Fibroblast of villous mesenchyme (primary cell): ENCODE data around the gene LLGL1. TPM values are rescaled to one million over a fixed set of nuclear protein-coding genes. Genes with fewer than 3 reads are reported as not detected.
"Not testable (repeated sequence)": the region's sequence is repeated elsewhere in the genome, so short reads cannot be mapped to it uniquely, and the experiment has no call there.

Experiments
- DNase-seq: peaks from one replicate; pipeline ENCODE4 v3.0.0-alpha.2; 2010; ENCODE audit warnings: low read depth
- H3K4me3 ChIP-seq: 2 replicates; pipeline ENCODE4 v1.5.1; 2011; ENCODE audit warnings: low read depth, mild to moderate bottlenecking, low read length
- total RNA-seq: library from RNA; depleted of rRNA; stranded (reverse); fragments of >200 nt; gene quantifications from 2 replicates; pipeline ENCODE4 v1.2.3, GENCODE V29; 2012
- TF ChIP-seq, protein P1 (sequence below): IDR thresholded peaks from 2 replicates; pipeline ENCODE4 v1.5.1; 2012; ENCODE audit warnings: low read depth, mild to moderate bottlenecking, low read length; ENCODE audit not compliant: insufficient read depth

Gene LLGL1
- total RNA-seq, 1 donor, result 44.0 TPM

DNA sequence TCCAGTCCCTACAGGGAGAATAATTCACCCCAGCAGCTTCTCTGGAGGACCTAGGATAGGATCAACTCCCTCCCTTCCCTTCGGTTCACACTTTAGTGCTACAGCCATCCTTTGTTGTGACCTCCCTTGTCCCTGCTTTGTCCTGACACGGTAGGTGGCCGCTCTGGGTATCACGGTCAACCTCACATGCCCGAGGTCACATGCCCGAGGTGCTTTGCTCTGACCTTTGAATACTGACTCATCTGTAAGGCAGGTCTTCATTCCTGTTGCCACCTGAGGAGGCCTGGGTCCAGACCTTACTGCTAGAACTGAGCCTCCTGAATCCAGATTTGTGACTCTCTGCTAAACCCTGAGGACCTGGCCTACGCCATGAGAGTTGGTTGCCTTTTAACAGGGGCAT, 22.1 kb upstream of the LLGL1 start:
- no peak for DNase-seq
- TF ChIP-seq, protein P1, sequence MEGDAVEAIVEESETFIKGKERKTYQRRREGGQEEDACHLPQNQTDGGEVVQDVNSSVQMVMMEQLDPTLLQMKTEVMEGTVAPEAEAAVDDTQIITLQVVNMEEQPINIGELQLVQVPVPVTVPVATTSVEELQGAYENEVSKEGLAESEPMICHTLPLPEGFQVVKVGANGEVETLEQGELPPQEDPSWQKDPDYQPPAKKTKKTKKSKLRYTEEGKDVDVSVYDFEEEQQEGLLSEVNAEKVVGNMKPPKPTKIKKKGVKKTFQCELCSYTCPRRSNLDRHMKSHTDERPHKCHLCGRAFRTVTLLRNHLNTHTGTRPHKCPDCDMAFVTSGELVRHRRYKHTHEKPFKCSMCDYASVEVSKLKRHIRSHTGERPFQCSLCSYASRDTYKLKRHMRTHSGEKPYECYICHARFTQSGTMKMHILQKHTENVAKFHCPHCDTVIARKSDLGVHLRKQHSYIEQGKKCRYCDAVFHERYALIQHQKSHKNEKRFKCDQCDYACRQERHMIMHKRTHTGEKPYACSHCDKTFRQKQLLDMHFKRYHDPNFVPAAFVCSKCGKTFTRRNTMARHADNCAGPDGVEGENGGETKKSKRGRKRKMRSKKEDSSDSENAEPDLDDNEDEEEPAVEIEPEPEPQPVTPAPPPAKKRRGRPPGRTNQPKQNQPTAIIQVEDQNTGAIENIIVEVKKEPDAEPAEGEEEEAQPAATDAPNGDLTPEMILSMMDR, result no peak

DNA sequence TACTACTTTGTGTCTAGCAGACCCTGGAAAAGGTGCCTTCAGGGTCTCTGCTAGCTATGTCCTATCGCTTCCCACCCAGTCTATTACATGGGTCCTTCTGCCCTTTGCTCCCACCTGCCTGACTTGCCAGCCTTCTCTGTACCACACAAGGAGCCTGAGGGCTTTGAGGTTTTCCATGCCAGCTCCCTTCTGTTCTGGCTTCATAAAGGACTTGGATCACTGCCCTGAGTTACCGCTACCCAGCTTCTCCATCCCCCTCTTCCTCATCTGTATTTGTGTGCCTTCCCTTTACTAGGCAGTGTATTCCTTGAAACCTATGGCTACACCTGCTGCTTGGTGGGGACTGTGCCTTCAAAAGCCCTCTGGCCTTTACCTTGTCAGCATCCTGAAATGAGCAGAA, 19.6 kb upstream of the LLGL1 start:
- TF ChIP-seq, protein P1, result no peak
- no peak overlapping the region for H3K4me3 ChIP-seq
- DNase-seq, result no peak

More for the DNA sequence above, 22.1 kb upstream of the LLGL1 start:
- no peak overlapping the region for H3K4me3 ChIP-seq

DNA sequence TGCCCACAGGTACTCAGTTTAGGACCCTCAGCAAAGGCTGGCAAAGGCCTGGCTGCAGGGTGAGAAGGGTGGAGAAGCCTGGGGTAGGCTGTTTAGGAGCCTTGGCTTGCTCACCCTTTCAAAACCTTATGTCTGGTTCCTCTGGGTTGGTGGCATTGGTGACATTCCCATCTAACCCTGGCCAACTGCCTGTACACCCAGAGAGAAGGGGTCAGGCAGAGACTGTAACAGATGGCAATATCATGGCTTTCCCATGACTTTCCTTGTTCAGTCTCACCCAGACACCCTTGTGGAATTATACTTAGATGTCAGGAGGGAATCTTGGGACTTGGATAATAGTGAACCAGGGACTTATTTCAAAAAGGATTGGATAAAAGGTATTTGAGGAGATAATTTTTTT, 18.5 kb upstream of the LLGL1 start:
- no peak overlapping the region for H3K4me3 ChIP-seq
- TF ChIP-seq, protein P1, result no peak
- DNase-seq, result no peak

DNA sequence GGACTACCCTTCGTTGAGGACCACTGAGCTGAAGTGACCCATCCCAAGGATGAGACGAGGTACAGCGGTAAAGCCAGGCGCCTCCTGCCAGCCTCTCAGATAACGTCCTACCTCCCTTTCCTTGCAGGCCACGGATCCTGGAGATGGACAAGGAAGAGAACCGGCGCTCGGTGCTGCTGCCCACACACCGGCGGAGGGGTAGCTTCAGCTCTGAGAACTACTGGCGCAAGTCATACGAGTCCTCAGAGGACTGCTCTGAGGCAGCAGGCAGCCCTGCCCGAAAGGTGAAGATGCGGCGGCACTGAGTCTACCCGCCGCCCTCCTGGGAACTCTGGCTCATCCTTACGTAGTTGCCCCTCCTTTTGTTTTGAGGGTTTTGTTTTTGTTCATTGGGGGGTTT, 17.3 kb upstream of the LLGL1 start:
- TF ChIP-seq, protein P1, result no peak
- H3K4me3 ChIP-seq, result no peak overlapping the region
- DNase-seq, result no peak

DNA sequence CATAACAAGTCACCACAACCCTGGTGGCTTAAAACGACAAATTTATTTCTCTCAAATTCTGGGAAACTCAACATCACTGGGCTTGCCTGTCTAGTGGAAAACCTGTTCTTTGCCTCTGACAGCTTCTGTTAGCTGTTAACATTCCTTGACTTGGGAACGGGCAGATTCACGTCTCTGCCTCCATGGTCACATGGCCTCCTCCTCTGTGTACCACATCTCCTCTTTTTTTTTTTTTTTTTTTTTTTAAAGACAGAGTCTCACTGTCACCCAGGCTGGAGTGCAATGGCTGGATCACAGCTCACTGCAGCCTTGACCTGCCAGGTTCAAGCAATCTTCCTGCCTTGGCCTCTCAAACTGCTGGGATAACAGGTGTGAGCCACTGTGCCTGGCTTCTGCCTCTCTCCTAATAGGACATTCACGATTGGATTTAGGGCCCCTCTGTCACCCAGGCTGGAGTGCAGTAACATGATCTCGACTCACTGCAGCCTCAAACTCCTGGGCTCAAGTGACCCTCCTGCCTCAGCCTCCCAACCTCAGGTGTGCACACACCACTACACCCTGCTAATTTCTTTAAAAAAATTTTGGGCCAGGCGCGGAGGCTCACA, 11.7 kb upstream of the LLGL1 start:
- TF ChIP-seq, protein P1, result no peak
- DNase-seq, result no peak
- H3K4me3 ChIP-seq, result no peak overlapping the region

DNA sequence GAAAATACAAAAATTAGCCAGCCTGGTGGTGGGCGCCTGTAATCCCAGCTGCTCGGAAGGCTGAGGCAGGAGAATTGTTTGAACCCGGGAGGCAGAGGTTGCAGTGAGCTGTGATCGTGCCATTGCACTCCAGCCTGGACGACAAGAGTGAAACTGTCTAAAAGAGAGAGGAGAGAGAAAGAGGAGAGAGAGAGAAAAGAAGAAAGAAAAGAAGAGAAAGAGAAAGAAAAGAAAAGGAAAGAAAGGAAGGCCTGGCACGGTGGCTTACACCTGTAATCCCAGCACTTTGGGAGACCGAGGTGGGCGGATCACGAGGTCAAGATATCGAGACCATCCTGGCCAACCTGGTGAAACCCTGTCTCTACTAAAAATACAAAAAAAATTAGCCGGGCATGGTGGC, 8.5 kb upstream of the LLGL1 start:
- not testable (repeated sequence) for DNase-seq

DNA sequence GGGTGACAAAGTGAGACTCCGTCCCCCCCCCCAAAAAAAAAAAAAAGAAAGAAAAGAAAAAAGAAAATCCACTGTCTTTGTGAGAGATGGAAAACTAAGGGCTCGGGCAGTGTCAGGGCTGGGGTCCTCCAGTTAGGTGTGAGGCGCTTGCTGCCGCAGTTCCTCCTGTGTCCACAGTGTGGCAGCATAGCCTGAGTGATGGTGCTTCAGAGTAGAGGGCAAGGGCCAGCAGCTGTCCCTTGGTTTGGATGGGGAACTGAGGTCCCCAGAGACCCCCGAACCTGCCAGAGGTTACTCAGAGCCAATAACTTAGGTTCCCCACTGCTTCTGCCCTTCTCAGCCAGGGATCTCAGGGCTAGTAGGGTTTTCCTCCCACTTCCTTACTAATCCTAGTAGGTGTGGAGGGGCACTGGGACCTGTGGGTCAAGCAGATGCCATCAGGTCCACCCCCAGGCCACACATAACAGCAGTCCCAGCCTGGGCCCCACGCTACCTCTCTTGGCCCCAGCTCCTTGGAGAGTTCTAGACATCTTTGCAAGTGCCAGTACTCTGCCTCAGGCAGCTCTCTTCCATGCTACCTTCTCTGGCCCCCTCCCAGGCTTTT, 7.9 kb upstream of the LLGL1 start:
- no peak overlapping the region for H3K4me3 ChIP-seq
- TF ChIP-seq, protein P1, result peak; percentile 98
- DNase-seq, result peak; percentile 58

More for the DNA sequence above, 8.5 kb upstream of the LLGL1 start:
- H3K4me3 ChIP-seq, result not testable (repeated sequence)
